GM13976 (cell line): ENCODE measurements around the gene SPATC1L.

Experiments
- DNase-seq: peaks from one replicate; pipeline ENCODE4 v3.0.0; 2012; ENCODE audit warnings: low spot score
- CTCF ChIP-seq: IDR thresholded peaks from 2 replicates; pipeline ENCODE4 v1.5.1; 2012; ENCODE audit warnings: borderline replicate concordance, mild to moderate bottlenecking; ENCODE audit not compliant: insufficient read depth; ENCODE audit errors: extremely low read depth, missing control alignments, control extremely low read depth
- in situ Hi-C: fragments of 300-500 bp; cut with MboI; formaldehyde crosslinking; loops from one replicate; pipeline ENCODE4 v1.12.0; 2022; ENCODE audit warnings: low sequenced_read_pairs, mixed read lengths, inconsistent platforms; ENCODE audit not compliant: unreplicated experiment

SPATC1L gene

GRCh38 chr21:46125846-46126301, 58.4 kb downstream of the SPATC1L start:
- DNase-seq: no peak
- TF ChIP-seq CTCF: no peak
- in situ Hi-C loops: no loop called here

- TF ChIP-seq CTCF: no peak
- no peak for DNase-seq
- in situ Hi-C loops: no loop called here
These were observed 59.1 kb downstream of the SPATC1L start for GRCh38 chr21:46124926-46125845.

- TF ChIP-seq CTCF: no peak
- in situ Hi-C loops: no loop called here
- no peak for DNase-seq
These were observed 60.0 kb downstream of the SPATC1L start for GRCh38 chr21:46124083-46124925.

GRCh38 chr21:46122758-46123683, 61.2 kb downstream of the SPATC1L start:
- in situ Hi-C loops: no loop called here
- no peak for DNase-seq

GRCh38 chr21:46122237-46122671, 62.0 kb downstream of the SPATC1L start:
- DNase-seq: no peak
- TF ChIP-seq CTCF: no peak

More at GRCh38 chr21:46122758-46123683, 61.2 kb downstream of the SPATC1L start:
- no peak for TF ChIP-seq CTCF

More at GRCh38 chr21:46122237-46122671, 62.0 kb downstream of the SPATC1L start:
- in situ Hi-C loops: no loop called here
